ENCODE measurements around the gene DCTN1.

DCTN1 gene

DNA sequence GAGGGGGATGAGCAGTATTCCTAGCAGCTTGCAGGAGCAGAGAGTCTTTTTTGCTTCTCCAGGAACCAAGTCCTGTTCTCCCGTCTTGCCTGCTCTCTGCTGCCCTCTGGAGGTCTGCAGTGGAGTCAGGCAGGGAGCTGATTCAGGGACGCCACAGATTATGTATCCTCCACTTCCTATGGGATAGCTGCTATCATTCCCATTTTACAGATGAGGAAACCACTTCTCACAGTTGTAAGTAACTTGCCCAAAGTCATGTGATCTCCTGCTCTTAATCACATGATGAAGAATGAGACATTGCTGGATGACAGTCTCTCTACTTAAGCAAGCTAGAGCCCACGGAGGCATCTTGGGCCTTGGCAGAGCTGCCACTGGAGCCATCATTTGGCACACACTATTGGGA is 45.2 kb downstream of the DCTN1 start:
- TF ChIP-seq CTCF (IDR thresholded peaks at IDR 0.05; ENCODE audit: low read depth, low read length), result peak; percentile 99
- TF ChIP-seq POLR2A (IDR thresholded peaks at IDR 0.05; ENCODE audit: extremely low read depth, insufficient read length), result no peak
- TF ChIP-seq MYC (IDR thresholded peaks at IDR 0.05; ENCODE audit: low read depth, low read length), result no peak
- TF ChIP-seq, protein P1, sequence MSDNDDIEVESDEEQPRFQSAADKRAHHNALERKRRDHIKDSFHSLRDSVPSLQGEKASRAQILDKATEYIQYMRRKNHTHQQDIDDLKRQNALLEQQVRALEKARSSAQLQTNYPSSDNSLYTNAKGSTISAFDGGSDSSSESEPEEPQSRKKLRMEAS (IDR thresholded peaks at IDR 0.05; ENCODE audit: low read depth, low read length), result no peak
- H3K4me3 ChIP-seq (ENCODE audit: low read depth, low read length), result no peak overlapping the region
- DNase-seq (ENCODE audit: low read depth), result peak; percentile 72

DNA sequence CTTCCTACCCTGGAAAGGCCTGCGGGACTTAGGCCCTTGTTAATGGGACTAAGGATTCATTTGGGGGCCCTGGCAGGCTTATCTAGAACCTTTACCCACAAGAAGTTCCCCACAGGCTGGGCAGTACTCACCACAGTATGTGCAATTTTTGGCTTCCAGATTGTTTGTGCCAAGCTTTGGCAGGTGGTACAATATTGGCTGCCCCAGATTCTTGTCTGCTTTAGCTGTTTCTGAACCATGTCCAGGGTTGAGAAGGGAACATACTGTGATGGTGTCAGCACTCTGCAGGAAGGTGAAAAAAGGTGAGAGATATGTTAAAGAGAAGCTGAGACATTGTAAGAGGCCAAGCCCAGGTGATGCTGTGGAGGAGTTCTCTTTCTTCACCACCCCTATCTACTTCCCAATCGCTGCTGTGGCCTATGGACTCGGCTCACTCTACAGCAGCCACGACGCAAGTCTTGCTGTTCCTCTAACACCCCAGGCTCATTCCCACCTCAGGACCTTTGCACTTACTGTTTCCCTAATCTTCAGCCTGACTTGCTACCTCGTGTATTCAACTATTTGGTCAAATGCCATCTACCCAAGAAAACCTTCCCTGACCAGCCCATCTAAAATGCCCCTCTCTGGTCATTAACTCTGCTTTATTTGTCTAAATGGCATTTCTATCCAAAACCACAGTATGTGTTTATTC is 46.1 kb downstream of the DCTN1 start:
- TF ChIP-seq, protein P1 (IDR thresholded peaks at IDR 0.05; ENCODE audit: low read depth, low read length), result no peak
- no peak for TF ChIP-seq CTCF (IDR thresholded peaks at IDR 0.05; ENCODE audit: low read depth, low read length)
- TF ChIP-seq POLR2A (IDR thresholded peaks at IDR 0.05; ENCODE audit: extremely low read depth, insufficient read length), result no peak
- TF ChIP-seq MYC (IDR thresholded peaks at IDR 0.05; ENCODE audit: low read depth, low read length), result no peak
- no peak overlapping the region for H3K4me3 ChIP-seq (ENCODE audit: low read depth, low read length)
- DNase-seq (ENCODE audit: low read depth), result no peak

GRCh38 chr2:74333175-74333574 is 46.9 kb downstream of the DCTN1 start:
- H3K4me3 ChIP-seq (ENCODE audit: low read depth, low read length), result no peak overlapping the region
- peak; percentile 78 for TF ChIP-seq CTCF (IDR thresholded peaks at IDR 0.05; ENCODE audit: low read depth, low read length)
- TF ChIP-seq, protein P1 (IDR thresholded peaks at IDR 0.05; ENCODE audit: low read depth, low read length), result no peak
- DNase-seq (ENCODE audit: low read depth), result peak; percentile 54

- H3K4me3 ChIP-seq (ENCODE audit: low read depth, low read length), result no peak overlapping the region
- TF ChIP-seq POLR2A (IDR thresholded peaks at IDR 0.05; ENCODE audit: extremely low read depth, insufficient read length), result no peak
- no peak for TF ChIP-seq CTCF (IDR thresholded peaks at IDR 0.05; ENCODE audit: low read depth, low read length)
- no peak for TF ChIP-seq MYC (IDR thresholded peaks at IDR 0.05; ENCODE audit: low read depth, low read length)
- TF ChIP-seq, protein P1 (IDR thresholded peaks at IDR 0.05; ENCODE audit: low read depth, low read length), result no peak
- DNase-seq (ENCODE audit: low read depth), result no peak
Measured at GRCh38 chr2:74332550-74333174, 47.4 kb downstream of the DCTN1 start.

- no peak overlapping the region for H3K4me3 ChIP-seq (ENCODE audit: low read depth, low read length)
- DNase-seq (ENCODE audit: low read depth), result no peak
- TF ChIP-seq, protein P1 (IDR thresholded peaks at IDR 0.05; ENCODE audit: low read depth, low read length), result no peak
- TF ChIP-seq POLR2A (IDR thresholded peaks at IDR 0.05; ENCODE audit: extremely low read depth, insufficient read length) (no peak), CTCF (IDR thresholded peaks at IDR 0.05; ENCODE audit: low read depth, low read length) (no peak), MYC (IDR thresholded peaks at IDR 0.05; ENCODE audit: low read depth, low read length) (no peak)
Measured at GRCh38 chr2:74328573-74328972, 51.5 kb downstream of the DCTN1 start.
